Fibroblast of villous mesenchyme (primary cell): ENCODE results near the gene FAM177A1. TPM values are rescaled to one million over a fixed set of nuclear protein-coding genes. Genes with fewer than 3 reads are reported as not detected.
"Not testable (repeated sequence)": the region's sequence is repeated elsewhere in the genome, so short reads cannot be mapped to it uniquely, and the experiment has no call there.

ENCODE experiments used
- DNase-seq: peaks from one replicate; pipeline ENCODE4 v3.0.0-alpha.2; 2010; ENCODE audit warnings: low read depth
- H3K4me3 ChIP-seq: 2 replicates; pipeline ENCODE4 v1.5.1; 2011; ENCODE audit warnings: low read depth, mild to moderate bottlenecking, low read length
- total RNA-seq: library from RNA; depleted of rRNA; stranded (reverse); fragments of >200 nt; gene quantifications from 2 replicates; pipeline ENCODE4 v1.2.3, GENCODE V29; 2012
- TF ChIP-seq, protein P1 (sequence below): IDR thresholded peaks from 2 replicates; pipeline ENCODE4 v1.5.1; 2012; ENCODE audit warnings: low read depth, mild to moderate bottlenecking, low read length; ENCODE audit not compliant: insufficient read depth

The FAM177A1 gene
- total RNA-seq, 1 donor = 43.6 TPM

- DNase-seq = no peak
- H3K4me3 ChIP-seq = no peak overlapping the region
- TF ChIP-seq, protein P1, sequence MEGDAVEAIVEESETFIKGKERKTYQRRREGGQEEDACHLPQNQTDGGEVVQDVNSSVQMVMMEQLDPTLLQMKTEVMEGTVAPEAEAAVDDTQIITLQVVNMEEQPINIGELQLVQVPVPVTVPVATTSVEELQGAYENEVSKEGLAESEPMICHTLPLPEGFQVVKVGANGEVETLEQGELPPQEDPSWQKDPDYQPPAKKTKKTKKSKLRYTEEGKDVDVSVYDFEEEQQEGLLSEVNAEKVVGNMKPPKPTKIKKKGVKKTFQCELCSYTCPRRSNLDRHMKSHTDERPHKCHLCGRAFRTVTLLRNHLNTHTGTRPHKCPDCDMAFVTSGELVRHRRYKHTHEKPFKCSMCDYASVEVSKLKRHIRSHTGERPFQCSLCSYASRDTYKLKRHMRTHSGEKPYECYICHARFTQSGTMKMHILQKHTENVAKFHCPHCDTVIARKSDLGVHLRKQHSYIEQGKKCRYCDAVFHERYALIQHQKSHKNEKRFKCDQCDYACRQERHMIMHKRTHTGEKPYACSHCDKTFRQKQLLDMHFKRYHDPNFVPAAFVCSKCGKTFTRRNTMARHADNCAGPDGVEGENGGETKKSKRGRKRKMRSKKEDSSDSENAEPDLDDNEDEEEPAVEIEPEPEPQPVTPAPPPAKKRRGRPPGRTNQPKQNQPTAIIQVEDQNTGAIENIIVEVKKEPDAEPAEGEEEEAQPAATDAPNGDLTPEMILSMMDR = no peak
Measured at GRCh38 chr14:35083530-35084150, 37.6 kb downstream of the FAM177A1 start.

DNA sequence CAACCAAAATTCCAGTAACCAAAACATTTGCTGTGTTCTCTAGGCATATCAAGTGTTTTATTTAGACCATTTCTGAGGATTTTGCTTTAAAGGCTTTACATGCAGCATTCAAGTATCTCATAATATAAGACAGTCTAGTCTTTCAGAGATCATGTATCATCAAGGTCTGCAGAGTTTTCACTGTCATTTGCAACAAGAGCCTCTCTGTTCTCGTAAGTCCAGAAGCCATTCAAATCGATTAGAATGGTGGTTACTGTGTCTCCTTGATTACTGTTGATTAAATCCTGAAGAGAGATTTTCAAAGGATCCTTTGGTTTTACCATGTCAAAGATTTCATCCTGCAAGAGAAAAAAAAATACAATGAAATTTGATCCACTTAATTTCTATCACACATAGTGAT lies 39.4 kb downstream of the FAM177A1 start:
- no peak overlapping the region for H3K4me3 ChIP-seq
- DNase-seq = no peak
- TF ChIP-seq, protein P1 = no peak

- no peak for DNase-seq
- TF ChIP-seq, protein P1 = no peak
- no peak overlapping the region for H3K4me3 ChIP-seq
Measured at GRCh38 chr14:35088514-35088913, 42.4 kb downstream of the FAM177A1 start.

DNA sequence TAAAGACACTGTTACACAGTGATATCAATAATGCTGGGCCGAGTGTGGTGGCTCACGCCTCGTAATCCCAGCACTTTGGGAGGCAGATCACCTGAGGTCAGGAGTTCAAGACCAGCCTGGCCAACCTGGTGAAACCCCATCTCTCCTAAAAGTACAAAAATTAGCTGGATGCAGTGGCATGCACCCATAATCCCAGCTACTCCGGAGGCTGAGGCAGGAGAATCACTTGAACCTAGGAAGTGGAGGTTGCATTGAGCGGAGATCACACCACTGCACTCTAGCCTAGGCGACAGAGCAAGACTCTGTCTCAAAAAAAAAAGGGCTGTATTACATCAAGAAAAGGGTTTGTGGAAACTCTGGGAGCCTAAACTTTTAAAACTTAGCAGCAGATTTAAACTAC lies 48.6 kb downstream of the FAM177A1 start:
- H3K4me3 ChIP-seq, DNase-seq: not testable (repeated sequence)

- TF ChIP-seq, protein P1 = no peak
- no peak overlapping the region for H3K4me3 ChIP-seq
- peak; percentile 32 for DNase-seq
Measured at GRCh38 chr14:35107866-35108265, 61.8 kb downstream of the FAM177A1 start.

- no peak for DNase-seq
- TF ChIP-seq, protein P1 = no peak
Measured at GRCh38 chr14:35112641-35113040, 66.6 kb downstream of the FAM177A1 start.

GRCh38 chr14:35113308-35113950 lies 67.4 kb downstream of the FAM177A1 start:
- TF ChIP-seq, protein P1 = no peak
- DNase-seq = peak; percentile 58
- H3K4me3 ChIP-seq = no peak overlapping the region

More at GRCh38 chr14:35112641-35113040, 66.6 kb downstream of the FAM177A1 start:
- no peak overlapping the region for H3K4me3 ChIP-seq
